NCI-H1105 treated with DMSO at 0.1 percent for 48 hours (cell line): Measurements from ENCODE around the gene SPN.
A peak's percentile ranks its signal among the peaks of the same experiment; 100 is the strongest.
"Not testable (repeated sequence)": the region's sequence is repeated elsewhere in the genome, so short reads cannot be mapped to it uniquely, and the experiment has no call there.

ENCODE experiments used
- DNase-seq: peaks from one replicate; lab custom pipeline; 2025; lab: John Stamatoyannopoulos, UW

Gene SPN

DNA sequence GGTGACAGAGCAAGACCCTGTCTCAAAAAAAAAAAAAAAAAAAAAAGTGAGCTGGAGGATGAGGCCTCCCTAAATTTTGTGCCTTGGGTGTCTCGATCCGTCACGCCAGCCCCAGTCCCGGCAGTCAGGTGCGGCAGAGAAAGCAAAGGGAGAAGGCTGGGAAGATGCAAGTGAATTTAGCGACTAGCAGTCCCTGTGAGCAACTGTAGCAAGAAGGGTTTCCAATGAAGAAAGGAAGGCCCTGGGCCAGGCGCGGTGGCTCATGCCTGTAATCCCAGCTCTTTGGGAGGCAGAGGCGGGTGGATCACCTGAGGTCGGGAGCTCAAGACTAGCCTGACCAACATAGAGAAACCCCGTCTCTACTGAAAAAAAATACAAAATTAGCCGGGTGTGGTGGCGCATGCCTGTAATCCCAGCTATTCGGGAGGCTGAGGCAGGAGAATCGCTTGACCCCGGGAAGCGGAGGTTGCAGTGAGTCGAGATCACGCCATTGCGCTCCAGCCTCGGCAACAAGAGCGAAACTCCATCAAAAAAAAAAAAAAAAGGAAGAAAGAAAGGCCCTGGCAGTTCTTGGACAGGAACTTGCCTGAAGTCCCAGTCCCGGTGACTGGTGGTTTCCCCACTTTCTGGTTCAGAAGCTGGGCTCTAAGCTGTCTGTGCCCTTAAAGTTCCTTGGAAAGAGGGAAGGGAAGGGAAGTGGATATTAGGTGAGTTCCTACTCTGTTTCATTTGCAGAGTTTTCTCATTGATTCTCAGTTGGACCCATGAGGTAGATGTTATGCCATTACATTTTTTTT, 14.1 kb downstream of the SPN start:
- no peak for DNase-seq

DNA sequence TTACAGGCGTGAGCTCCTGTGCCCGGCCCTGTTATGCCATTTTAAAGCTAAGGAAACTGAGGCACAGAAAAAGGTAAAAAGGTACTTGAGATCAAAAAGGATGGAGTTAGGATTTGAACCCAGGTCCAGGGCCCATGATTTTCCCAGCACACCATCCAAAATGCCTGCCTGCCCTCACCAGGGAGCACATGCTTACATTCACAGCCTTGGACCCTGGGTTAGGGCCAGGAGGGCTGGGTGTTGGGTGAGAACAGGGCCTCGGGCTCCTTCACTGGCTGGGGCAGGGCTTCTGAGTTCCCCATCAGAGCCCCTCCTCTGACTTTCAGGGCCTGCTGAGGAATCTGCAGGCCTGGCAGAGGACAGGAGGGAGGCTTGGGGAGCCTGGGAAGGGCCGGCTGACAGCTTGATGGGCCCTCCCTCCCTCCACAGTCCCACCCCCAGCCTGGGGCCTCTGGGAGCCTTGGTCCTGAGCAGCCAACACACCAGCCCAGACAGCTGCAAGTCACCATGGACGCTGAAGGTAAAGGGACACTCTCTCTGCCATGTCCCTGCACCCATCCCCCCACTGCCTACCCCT, 15.7 kb downstream of the SPN start, which contains the start of gene QPRT:
QPRT (plus strand) TSS at position 490 of the 577 bp plus-strand sequence; CDS start at position 508, 18 bp downstream.
- DNase-seq = no peak

DNA sequence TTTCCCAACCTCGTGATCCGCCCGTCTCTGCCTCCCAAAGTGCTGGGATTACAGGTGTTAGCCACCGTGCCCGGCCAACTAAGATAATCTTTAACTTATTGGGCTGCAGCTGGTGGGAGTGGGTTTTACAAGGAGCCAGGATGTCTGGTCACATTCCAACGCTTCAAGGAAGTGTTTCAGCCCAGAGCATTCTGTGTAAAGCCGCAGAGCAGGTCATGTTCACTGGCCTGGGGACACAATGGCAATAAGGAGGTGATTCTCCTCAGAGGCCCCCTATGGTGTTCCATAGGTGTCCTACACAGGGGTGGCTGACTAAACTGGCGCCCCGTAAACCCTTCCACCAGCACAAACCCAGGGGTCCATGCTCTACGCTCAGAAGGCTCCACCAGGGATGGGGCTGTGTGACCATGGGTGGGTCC, 17.1 kb downstream of the SPN start:
- no peak for DNase-seq

DNA sequence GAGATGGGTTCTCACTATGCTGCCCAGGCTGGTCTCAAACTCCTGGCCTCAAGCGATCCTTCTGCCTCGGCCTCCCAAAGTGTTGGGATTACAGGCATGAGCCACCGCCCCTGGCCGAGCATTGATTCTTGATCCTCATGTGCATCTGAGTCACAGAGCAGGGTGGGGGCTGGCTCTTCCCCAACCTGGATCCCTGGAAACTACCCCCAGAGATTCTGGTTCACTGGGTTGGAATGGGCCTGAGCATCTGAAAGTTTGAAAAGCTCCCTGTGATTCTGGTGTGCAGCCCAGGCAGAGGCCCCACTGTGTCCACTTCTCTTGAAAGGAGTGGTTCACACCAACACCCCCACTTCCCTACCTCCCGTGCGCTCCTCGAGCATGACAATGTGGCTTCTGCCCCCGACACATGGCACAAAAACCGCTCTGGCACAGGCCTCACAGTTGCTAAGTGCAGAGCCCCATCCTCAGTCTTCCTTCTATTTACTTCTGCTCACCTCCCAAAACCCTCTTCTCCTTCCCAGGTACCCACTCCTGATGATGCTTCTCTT, 20.6 kb downstream of the SPN start:
- DNase-seq = no peak

DNA sequence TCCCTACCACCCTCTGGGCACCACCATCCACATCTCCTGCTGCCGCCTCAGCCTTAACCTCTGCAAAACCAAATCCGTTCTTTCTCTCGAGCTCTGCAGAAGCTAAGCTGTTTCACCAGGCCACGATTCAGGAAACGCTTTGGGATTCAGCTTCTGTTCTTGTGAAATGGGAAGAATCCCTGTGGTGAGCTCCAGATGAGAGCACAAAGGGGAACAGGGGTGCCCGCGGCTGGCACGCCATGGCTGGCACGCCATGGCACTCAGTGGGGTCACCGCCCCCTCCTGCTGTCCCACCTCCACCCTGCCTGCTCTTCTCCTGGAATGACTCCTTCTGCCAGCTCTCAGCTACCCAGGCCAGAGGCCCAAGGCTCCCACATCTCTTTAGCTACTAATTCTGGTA, 21.6 kb downstream of the SPN start:
- DNase-seq = no peak

DNA sequence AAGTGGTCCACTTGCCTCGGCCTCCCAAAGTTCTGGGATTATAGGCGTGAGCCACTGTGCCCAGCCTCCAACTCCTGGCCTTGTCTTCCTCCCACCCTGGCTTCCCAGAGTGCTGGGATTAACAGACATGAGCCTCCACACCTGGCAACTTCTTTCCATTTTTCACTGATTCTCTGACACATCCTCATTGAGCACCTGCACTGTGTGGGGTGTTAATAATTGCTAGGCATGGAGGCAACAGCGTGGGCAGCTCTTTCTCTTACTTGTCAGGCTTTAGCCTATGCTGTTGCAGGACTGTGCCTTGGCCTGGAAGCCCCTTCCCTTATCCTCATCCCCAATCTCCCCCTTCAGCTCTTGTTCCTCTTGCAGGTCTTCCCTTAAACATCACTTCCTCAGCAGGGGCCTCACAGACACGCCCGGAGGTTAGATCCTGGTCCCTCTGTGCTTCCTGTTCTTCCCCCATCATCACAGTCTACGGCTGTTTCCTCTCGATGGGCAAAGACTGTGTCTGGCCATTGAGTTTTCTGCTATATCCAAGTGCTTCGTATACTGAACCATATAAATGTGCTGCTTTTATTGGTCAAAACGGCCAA, 23.8 kb downstream of the SPN start:
- no peak for DNase-seq

DNA sequence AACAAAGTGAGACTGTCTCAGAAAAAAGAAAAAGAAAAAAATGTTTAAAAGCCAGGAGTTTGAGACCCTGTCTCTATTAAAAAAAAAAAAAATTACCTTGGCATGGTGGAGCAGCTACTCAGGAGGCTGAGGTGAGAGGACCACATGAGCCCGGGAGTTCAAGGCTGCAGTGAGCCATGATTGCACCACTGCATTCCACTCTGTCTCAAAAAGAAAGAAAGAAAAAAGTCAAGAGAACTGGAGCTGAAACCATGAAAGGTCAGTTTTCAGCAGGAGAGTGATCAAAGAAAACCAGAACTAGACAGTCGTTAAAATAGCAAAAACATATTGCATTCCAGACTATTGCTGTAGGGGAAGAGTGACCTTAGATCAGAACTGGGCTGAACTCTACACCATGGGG, 24.7 kb downstream of the SPN start:
- no peak for DNase-seq

DNA sequence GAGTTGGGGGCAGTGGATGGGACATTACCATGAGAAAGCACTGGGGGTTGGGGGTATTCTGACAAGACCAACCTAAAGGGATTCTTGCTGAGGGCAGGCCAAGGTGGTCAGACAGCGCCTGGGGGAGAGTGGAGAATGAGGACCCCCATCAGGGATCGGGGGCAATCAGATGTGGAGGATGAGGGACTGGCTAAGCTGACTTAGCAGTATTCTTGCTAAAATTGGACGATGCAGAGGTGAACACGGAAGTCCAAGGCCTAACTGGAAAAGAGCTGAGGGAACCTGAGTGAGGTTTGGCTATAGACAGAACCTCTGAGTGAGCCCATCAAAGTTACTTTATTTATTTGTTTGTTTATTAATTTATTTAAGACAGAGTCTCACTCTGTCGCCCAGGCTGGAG, 25.1 kb downstream of the SPN start:
- DNase-seq = no peak

DNA sequence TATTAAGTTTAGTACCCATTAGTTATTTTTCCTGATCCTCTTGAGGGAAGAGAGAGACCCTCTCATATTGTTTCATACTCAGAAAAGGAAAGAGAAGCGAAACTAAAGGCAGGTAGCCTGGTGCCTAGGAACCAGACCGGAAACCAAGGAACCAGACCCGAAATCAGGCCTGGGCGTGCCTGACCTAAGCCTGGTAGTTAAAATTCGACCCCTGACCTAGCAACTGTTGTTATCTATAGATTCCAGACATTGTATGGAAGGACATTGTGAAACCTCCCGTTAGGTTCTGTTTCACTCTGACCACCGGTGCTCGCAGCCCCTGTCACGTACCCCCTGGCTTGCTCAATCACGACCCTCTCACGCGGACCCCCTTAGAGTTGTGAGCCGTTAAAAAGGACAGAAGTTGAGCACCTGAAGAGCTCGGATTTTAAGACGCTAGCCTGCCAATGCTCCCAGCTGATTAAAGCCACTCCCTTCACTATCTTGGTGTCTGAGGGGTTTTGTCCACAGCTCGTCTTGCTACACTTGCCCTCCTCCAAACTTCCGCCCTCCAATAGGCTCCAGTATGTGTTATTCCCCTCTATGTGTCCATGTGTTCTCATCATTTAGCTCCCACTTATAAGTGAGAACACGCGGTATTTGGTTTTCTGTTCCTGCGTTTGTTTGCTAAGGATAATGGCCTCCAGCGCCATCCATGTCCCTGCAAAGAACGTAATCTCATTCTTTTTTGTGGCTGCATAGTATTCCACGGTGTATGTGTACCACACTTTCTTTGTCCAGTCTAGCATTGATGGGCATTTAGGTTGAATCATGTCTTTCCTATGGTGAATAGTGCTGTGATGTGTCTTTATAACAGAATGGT, 26.7 kb downstream of the SPN start:
- not testable (repeated sequence) for DNase-seq

DNA sequence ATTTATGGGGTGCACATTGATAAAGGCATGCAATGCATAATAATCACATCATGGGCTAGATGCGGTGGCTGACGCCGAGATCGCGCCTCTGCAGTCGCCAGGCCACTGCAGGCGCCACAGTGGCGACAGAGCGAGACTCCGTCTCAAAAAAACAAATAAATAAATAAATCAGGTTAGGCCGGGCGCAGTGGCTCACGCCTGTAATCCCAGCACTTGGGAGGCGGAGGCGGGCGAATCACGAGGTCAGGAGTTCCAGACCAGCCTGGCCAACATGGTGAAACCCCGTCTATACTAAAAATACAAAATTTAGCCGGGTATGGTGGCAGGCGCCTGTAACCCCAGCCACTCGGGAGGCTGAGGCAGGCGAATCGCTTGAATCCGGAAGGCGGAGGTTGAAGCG, 29.6 kb downstream of the SPN start:
- DNase-seq = not testable (repeated sequence)

DNA sequence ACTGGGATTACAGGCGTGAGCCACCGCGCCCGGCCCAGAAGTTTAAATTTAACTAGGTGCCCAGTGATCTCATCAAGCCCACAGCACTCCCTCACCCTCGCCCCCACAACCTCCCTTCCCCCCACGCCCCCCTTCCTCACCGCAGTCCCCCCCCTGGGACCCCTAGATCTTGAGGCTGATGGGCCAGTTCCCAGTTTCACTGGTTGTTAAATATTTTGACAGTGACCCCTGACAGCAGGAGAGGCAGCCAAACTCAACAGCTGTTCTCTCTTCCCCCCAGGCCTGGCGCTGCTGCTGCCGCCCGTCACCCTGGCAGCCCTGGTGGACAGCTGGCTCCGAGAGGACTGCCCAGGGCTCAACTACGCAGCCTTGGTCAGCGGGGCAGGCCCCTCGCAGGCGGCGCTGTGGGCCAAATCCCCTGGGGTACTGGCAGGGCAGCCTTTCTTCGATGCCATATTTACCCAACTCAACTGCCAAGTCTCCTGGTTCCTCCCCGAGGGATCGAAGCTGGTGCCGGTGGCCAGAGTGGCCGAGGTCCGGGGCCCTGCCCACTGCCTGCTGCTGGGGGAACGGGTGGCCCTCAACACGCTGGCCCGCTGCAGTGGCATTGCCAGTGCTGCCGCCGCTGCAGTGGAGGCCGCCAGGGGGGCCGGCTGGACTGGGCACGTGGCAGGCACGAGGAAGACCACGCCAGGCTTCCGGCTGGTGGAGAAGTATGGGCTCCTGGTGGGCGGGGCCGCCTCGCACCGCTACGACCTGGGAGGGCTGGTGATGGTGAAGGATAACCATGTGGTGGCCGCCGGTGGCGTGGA, 31.5 kb downstream of the SPN start:
- DNase-seq = no peak

DNA sequence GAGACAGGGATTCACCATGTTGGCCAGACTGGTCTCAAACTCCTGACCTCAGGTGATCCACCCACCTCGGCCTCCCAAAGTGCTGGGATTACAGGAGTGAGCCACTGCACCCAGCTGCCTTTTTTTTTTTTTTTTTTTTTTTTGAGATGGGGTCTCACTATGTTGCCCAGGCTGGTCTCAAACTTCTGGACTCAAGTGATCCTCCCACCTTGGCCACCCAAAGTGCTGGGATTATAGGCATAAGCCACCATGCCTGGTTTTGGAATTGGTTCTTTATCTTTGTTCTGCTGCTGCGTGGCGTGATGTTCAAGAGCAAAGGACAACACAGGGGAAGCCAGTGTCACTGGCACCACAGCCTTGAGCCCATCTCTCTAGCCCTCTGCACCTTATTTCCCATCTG, 32.6 kb downstream of the SPN start:
- not testable (repeated sequence) for DNase-seq

DNA sequence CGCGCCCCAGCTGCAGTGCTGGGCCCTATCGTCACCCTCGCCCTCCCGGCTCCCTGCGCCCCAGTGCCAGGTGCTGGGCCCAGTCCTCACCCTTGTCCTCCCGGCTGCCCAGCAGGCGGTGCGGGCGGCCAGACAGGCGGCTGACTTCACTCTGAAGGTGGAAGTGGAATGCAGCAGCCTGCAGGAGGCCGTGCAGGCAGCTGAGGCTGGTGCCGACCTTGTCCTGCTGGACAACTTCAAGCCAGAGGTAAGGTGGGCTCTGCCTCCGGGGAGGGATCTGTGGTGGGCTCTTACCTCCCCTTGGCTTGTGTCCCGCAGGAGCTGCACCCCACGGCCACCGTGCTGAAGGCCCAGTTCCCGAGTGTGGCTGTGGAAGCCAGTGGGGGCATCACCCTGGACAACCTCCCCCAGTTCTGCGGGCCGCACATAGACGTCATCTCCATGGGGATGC, 33.9 kb downstream of the SPN start:
- no peak for DNase-seq

DNA sequence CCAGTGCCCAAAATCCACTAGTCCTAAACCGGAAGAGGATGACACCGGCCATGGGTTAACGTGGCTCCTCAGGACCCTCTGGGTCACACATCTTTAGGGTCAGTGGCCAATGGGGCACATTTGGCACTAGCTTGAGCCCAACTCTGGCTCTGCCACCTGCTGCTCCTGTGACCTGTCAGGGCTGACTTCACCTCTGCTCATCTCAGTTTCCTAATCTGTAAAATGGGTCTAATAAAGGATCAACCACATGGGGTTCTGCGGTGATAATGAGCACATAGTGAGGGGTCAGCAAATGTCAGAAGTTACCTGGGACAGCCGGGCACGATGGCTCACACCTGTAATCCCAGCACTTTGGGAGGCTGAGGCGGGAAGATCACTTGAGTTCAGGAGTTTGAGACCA, 34.3 kb downstream of the SPN start:
- DNase-seq = no peak

DNA sequence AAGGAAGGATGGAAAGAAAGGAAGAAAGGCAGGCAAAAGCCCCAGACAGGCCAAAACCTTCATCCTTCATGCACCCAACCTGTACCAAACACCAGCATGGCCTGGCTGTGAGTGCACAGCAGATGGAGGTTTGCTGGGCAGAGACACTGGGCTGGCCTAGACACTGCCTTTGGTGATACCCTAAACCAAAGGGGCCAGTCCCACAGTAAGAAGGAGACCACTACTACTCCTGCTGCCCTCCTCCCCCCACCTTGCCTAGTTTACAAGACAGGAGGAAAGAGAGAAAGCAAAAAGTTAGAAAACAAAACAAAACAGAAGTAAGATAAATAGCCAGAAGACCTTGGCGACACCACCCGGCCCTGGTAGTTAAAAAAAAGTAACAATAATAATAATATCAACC, 35.0 kb downstream of the SPN start:
- no peak for DNase-seq

DNA sequence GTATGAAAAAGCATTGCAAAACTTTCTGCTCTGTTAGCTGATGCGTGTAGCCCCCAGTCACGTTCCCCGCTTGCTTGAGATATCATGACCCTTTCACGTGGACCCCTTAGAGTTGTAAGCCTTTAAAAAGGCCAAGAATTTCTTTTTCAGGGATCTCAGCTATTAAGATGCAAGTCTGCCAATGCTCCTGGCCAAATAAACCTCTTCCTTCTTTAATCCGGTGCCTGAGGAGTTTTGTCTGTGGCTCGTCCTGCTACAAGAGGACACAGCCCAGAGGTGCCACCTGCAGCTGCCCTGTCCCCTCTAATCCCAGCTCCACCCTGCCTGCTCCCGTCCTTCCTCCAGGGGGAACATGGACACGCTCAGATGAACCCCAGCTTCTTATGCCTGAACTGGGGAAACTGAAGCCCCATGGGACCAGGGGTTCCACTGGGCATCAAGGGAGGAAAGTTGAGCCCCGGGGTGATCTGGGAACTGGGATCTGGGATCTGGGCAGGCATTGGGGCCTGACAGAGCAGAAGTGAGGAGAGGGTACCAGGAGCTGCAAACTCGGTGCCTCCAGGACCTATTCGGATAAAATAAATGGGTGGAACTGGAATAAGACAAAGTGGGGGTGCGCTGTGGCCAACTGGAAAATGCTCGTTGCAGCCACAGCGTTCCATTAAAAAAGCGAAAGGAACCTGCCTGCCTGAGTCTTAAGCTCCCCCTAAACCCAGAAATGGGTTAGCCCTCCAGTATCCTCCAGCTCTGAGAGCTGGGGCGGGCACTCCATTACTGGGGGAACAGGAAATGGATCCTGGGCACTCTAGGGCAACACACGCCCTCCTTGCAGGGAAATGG, 35.7 kb downstream of the SPN start:
- no peak for DNase-seq

DNA sequence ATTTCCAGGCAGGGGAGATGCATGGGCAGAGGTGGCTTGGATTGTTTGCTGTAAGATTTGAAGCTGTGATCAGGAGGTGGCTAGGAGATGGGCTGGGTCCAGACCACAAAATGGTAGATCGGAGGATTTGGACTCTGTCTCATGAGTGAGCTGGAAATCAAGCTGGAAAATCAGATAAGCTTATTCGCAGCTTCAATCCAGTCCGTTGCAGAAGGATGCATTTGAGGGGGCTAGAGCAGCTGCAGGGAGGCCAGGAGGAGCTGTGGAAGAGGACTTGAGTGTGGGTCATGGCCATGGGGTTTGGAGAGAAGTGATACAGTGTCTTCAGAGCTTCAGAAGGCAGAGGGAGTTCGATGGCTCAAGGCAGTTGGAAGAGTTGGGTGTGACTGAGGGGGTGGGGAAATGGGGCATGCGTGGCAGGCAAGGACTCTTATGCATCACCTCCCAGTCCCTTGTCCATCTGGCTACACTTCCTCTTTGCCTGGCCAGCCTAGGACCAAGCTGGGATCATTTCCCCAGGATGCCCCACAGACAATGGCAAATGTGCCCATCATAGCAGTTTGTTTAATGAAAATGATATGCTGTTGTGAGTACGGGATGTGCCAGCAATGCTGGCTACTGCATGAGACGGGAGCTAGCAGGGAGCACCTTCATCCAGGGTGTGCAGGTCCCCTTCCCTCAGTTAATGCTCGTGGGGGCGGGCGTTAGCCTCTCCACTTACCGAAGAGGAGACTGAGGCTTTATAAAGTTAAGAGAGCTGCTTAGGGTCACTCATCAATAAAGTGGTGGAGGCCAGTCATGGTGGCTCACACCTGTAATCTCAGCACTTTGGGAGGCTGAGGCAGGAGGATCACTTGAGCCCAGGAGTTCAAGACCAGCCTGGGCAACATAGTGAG, 36.5 kb downstream of the SPN start:
- no peak for DNase-seq

DNA sequence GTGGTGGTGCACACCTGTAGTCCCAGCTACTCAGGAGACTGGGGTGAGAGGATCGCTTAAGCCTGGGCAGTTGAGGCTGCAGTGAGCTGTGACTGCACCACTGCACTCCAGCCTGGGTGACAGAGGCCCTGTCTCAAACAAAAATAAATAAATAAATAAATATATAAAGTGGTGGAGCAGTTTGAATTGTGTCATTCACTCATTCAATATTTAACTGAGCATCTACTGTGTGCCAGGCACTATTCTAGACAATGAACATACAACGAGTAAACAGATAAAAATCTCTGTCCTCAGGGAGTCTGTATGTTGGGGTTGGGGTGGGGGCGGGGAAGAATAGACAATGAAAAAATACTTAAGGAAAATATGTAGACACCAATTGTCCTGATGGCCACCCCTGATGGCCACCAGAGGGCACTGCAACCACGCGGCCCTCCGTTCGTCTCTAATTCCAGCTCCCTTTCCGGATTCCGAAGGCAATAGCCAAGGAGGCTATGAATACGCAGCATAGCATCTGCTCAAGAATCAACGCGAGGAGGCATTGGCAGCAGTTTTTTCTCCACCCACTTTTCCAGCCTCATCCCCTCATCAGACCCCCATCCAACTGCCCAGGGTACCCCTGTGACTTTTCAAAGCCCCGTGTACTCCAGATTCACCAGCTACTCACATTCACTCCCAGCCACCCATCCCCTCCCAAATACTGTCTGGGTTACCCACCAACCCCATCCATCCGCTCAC, 37.4 kb downstream of the SPN start:
- peak; percentile 43 for DNase-seq

DNA sequence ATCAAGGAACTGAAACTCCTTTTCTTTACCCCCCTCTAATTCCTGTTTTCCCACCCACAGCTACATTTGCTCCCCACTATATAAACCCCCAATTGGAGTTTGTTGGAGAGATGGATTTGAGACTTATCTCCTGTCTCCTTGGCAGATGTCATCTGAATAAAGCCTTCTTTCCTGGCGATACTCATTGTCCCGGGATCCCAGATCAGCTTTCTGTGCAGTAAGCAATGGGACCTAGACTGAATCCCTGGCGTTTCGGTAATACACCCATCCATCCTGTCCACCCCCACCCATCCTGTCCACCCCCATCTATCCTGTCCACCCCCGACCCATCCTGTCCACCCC, 38.1 kb downstream of the SPN start:
- DNase-seq = no peak
